Fibroblast of the conjunctiva (primary cell): ENCODE measurements around the gene RHBDF2.
A peak's percentile ranks its signal among the peaks of the same experiment; 100 is the strongest.

Experiments
- DNase-seq: peaks from one replicate; pipeline ENCODE4 v3.0.0-alpha.2; 2010; ENCODE audit warnings: low read depth

The RHBDF2 gene

DNA sequence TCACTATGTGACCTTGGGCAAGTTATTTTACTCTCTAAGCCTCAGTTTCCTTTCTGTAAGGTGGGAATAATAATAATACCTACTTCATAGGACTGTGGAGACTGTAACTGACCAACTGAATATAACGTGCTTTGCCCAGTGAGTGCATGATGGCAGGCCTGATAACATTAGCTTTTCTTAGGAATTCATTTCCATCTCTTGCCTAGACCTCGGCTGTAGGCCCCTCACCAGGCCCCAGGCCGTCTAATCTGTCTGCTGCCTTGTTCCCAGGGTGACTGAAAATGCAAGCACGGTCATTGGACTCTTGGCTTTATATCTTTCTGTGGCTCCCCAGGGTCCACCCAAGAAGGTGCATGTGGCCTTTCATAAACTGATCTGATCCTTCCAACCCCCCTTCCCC is 41.5 kb downstream of the RHBDF2 start:
- no peak for DNase-seq

DNA sequence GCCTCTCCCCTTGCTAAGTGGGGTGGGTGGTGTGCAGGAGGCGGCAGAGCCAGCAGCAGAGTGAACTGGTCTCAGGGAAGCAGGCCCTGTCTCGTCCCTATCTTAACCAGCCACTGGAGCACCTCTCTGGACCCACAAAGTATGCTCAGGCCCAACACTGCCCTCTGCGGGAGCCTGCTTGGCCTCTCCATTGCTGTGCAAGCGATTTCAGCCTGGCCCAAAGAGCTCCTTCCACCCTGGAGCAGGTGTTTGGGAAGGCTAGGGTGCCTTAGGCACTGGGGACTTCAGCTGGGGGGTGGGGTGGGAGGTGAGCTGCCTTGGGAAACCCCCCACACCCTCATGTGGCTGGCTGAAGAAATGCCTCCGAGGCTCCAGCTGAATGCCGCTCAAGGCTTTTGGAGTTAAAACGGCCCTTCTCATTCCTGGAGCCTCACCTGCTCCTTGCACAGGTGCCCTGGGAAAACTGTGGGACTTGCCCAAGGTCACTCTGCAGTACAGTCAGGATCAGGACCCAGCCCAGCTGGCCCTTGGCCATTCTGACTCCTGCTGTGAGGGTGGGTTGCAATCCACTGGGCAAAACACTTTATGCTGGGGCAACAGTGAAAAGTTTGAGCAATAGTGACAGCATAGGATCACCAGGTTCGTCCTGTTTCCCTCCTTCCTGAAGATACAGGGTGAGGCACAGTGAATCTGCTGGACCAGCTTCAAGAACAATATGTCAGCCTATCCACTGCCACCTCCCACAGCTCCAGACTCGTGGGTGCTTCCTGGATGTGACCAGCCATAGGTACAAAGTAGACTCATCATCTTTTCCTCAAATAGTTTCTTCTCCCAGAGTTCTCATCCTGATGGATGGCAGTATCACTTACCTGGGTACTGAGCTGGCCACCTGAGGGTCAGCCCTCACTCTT is 42.4 kb downstream of the RHBDF2 start:
- DNase-seq: peak; percentile 17

DNA sequence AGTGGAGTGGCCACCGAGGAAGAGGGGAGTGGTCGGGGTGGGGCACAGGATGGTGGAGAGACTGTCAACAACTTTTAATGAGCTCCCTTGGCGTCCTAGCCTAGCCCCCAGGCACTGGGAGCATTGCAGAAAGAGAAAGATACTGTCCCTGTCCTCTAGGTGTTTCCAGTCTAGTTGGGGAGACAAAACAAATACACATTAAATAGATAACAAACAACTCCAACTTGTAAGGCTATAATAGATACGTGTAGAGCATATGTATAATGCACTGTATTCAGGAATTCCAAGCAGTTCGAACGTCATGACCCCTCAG is 47.8 kb downstream of the RHBDF2 start:
- no peak for DNase-seq

DNA sequence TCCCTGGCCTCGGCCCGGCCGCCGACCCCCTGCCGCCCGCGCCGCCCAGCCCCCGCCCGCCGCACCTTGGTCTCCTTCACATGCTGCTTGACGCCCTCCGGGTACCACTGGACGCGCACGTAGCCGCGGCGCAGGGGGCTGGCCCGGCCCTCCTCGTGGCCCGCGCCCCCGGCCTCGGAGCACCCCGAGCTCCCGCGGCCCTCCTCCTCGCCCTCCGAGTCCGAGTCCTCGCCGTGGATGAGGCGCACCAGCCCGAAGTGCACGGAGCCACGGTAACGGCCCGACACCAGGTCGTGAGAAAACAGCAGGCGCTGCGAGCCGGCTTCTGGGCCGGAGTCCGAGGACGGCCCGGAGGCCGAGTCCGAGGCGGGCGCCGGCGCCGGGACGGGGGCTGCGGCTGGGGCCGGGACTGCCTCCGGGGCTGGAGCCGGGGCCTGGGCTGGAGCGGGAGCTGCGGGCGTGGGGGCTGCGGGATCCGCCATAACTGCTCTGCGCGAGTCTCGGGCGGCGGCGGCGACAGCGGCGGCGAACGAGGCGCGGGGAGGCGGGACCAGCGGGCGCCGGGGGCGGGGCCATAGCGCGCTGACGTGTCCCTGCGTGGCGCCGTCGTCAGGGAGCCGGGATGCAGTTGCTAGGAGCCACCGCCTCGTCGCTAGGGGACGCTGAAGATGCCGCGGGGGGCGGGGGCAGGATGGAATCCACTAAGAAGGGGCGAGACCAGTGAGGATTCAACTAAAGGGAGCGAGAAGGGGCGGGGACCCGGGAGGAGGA is 48.4 kb downstream of the RHBDF2 start, which contains the start of gene UBE2O:
UBE2O (minus strand) TSS at position 493 of the 771 bp plus-strand sequence; CDS start at position 482, 11 bp downstream.
- peak; percentile 63 for DNase-seq

DNA sequence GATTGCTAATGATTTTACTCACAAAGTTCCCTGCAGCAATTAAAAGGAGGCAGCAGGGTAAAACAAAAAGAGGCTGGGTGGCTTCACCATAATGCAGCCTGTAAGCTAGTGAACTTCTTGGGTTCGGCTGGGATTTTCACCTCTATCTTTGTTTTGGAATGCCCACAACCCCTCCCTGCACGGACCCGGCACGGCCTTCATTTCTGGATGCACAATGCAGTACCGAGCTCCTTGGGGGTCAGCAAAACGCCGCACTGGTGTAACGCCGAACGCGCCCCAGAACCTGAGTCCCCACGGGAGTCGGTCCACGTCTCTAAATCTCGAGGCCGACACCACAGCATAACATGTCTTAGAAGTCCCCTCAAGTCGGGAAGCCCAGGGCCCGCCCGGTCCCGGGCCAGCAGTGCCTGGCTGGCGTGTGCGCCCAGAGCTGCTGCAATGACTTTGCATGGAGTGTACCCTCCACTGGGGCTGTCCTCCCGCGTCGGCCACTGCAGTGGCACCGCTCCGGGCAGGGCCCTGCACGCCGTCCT is 49.0 kb downstream of the RHBDF2 start:
- no peak for DNase-seq

DNA sequence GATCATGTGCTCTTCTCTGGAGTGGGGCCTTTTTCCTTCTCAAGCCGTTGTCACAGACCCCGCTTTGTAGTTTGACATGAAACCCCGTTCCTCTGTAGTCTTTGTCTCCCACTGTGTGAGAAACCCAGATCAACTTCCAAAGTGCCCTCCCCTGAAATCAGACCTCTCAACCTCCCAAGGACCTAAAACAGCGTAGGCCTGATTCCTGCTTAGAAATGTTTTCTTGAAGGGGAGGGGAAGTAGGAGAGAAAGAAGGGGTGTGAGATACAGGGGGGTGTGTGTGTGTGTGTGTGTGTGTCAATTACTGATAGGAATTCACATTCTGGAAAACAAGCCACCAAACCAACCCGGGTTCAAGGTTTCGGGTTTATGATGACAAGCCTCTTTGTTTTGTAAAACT is 49.7 kb downstream of the RHBDF2 start:
- no peak for DNase-seq

DNA sequence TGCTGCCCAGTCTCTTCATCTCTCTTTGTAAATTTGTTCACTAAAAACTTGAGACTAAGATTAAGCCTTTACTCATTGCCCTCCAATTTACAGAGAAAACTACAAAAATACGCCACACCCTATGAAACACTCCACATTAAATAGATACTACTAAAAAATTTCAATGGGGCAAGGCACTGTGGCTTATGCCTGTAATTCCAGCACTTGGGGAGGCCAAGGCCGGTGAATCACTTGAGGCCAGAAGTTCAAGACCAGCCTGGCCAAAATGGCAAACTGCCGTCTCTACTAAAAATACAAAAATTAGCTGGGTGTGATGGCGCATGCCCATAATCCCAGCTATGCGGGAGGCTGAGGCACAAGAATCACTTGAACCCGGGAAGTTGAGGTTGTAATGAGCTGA is 52.1 kb downstream of the RHBDF2 start:
- DNase-seq: no peak

DNA sequence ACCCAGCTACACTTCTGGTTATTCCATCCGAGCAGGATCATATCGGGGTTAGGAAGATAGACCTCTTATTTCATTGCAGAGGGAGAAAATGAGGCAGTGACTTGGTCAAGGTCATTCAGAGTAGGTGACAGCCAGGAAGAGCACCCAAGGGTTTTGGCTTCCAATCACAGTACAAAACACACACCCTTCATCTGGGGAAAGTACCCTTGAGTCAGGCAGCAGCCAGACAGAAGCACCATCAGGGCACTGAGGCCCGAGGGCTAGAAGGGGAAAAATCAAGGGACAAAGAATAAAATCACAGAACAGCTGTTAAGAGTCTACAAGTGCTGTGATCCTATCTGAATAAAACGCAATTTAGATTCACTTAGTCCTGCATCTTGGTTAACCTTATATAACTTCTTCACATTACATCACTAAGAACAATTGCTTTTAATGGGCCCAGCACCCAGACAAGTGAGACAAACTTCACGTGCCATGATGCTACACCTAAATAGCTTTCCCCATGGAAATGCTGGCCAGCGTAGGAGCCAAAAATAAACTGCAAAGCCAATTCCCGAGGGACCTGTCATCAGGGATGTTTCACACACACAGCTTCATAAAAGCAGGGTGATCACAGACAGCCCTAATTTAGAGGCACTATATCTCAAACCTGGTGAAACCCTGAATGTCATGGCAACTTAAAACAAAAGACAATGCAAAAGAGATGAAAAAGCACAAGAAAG is 53.1 kb downstream of the RHBDF2 start:
- DNase-seq: no peak

DNA sequence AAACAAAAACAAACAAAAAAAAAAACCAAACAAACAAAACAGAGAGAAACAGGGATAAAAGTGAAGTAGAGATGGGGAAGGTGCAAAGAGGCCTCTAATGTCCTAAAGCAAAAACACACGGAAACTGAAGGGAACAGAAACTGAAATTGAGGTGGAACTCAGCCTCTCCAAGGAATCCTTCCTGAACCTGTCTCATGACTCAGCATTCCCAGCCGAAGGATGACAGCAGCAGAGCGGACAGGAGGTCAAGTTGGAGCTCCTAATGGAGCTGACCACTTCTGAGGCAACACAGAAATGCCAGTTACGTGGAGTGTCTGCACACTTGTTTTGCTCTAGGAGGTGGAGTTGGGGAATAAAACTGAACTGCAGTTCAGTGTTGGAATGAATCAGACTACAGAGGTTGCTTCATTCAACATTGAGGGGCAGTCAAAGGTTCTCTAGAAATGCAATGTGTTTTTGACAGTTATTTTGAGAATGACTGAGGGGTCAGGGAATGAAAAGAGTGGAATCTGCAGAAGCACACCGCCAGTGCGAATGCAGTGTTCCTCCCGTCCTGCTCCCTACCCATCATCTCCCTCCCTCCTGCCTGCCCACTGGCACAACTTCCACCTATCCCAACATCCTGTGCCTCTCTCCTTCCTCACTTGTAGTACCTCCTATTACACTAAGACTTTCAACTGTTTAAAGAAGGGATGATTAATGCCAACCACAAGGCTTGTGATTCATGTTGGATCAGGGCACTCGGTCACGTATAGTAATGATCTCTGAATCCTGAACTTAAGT is 54.6 kb downstream of the RHBDF2 start:
- DNase-seq: no peak

DNA sequence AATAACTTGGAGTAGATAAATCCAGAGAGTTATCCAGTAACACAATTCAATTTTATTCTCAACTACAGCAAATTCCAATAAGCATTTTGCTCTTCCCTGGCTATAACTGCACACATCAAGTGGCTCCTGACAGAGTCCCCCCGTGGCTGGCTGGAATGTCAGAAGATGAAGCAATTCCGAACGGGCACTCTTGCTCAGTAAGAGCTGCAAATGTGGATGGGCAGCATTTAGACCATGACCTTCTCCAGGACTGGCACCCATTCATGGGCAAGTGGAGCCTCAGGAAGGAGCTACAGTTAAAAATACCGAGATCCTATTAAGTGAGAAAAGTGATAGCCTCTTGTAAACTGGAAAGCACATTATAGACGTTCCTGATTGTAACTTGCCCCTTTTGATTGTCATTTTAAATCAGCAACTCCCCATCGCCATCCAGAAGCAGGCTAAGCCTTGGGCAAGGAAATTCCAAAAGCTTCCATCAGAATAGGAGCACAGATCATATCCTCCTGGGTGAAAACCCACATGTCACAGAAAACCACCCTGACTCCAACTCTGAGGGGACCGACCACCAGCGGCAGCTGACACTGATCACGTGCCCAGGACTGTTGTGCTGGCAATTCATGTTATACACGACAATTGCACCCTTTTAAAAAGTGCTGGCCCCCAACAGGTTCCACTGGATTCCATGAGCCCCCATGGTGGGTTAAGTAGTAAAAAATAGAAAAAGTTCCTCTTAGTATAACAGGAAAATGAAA is 55.4 kb downstream of the RHBDF2 start:
- DNase-seq: no peak

DNA sequence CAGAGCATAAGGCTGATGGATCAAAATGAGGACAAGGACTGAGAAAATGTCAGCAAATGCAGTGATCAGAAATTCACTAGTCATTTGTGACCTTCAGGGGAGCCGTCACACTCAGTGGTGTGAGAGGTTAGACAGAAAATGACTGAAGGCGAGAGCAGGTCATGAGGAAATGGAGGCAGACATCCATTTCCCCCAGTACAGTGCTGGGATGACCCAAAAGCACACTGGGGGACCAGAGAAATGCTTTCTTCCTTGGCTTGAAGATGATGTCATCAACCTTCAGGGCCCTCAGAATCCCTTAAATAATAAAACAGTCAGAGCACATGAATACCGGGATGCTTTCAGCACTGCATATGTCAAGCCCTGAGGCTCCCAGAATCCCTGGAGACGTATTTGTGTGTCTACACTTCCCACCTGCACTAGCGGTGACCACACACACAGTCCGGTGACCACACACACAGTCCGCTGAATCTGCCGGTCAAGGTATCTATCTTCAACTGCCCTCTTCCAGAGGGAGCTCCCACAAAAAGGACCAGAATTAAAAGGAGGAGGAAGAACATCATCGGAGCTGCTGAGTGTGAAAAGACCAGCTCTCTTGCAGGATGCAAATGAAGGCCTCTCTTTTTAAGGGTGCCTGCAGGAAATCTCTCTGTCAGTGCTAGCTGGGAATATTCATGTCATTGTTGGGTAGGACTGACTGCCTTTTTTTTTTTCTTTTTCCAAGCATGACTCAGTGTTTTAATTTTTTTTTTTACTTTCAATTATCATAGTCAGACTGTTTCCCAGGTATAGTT is 56.5 kb downstream of the RHBDF2 start:
- DNase-seq: no peak

DNA sequence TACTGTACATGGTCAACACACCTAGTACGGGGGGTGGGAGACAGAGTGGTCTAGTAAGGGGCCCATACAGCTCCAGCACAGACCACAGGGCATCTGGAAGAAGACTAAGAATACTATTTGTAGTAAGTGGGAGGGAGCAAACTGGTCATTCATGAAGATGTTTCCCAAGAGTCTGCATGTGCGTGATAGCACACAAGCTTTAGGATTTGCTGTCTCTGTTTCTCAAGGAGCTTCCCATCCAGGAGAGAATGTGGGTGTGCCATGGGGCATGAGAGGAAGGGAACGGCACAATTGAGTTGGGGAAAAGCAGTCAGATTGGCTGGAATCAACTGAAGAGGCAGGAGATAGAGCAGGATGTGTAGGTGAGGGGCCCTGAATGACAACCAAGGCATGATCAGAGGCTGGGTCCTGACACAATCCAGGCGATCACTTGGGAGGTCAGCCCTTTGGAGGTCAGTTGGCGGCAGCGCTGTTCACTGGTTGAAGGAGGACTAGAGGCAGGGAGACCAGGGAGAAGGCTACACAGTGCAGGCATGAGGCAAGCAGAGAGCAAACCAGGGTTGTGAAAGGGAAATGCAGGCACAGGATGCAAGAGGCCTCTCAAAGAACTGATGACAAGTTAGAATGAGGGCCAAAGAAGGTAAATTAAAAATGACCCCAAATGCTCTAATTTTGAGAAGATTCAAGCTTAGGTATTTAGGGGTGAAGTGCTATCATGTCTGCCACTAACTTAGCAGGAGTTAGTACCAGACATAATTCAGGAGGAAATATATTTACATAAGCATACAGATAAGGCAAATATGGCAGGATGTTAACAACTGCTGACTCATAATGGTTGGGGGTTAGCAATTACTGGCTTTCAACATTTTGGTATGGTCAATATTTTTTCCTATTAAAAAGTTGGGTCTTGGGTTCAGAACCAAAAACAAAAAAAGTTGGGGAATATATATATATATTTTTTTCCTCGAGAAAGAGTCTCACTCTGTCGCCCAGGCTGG is 58.6 kb downstream of the RHBDF2 start:
- no peak for DNase-seq

DNA sequence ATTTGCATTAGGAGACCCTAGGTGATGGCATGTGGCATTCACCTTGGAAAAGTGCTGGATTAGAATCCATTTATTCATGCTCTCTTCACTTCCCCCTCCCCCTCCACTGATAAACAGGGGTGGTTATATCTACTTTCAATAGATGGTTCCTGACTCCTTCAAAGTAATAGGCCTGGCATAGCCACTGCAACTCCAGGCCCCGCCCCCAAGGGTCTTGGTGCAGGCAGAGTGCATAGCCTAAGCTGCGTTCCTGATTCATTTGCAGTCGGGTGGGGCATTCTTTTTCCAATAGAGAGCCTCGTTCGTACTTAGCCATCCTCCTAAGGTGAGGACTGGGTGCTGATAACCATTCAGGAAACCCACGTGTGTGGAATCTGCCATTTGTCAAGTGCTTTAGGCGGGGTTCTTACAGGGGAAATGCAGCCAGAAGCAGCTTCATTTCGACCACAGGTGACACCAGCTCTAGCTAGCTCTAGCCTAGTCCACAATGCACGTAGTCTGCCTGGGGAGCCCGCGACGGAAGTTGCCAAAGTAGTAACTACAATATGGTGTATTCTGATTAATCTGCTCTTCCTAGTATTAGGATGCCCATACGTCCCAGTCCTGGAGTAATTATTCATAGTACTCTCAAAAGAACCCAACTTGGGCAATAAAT is 59.4 kb downstream of the RHBDF2 start:
- DNase-seq: no peak

DNA sequence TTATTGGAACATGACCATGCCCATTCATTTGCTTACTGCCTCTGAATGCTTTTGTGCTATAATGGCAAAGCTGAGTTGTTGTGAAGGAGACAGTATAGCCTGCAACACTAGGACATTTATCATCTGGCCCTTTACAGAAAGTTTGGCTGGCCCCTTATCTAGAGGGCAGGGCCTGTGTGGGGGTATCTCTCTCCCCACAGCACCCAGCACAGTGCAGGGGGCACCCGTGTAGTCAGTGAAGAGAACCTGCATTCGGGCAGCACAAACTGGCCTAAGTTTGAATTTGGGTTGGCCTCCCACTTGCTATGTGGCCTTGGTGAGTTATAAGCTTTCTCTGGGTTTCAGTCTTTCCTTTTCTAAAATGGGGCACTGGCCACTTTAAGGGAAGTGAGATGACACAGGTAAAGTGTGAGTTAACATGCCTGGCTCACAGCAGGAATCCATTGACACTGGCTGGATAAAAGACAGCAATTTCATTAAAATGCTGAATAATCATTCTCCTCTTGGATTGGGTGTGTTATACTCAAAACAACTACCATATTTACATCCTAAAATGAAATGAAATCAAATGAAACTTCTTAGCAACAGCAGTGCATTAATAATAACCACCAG is 60.4 kb downstream of the RHBDF2 start:
- DNase-seq: no peak

DNA sequence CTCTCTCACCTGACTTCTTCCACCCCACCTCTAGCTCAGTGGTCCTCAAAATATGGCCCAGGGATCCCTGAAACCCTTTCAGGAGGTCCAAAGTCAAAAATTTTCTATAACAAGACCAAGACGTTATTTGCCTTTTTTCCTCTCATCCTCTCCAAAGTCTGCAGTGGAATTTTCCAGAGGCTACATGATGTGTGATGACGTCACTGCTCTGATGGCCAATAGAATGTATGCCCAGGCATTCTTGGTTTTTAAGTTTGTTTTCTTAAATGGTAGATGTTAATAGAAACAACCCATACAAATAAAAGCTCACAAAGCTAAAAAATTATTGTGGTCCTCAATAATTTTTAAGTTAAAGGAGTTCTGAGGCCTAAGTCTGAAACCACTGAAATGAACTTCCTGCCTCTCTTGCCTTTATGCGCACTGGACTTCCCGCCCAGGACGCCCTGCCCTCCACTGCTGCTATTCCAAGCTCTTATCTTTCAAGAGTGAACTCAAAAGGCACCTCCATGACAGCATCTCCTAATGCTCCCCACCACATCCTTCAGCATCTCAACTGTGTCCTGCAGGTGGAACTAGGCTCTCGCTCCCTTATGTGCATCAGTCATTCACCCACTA is 61.8 kb downstream of the RHBDF2 start:
- DNase-seq: no peak

DNA sequence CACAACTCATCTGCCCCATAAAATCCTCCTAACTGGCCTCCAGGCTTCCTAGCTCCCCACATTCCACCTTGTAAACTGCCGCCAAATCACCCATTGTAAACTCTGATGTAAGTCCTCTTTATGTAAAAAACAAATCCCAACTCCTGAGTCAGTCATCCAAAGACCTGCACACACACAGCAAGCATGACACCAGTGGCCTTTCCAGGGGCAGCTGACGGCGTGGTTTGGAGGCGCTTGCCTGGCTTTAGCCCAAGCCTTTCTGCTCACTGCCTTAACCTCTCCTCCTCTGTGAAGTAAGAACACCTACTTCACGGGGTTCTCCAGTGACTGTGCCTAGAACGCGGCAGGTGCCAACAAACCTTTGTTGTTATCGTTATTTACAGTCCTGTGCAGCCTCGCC is 62.3 kb downstream of the RHBDF2 start:
- DNase-seq: no peak
